K562 (cell line): Measurements from ENCODE around the gene ZFYVE28. TPM values are rescaled to one million over a fixed set of nuclear protein-coding genes. Genes with fewer than 3 reads are reported as not detected.

ENCODE experiments used
- ATAC-seq: fragments of 200-7000 bp; cut with Tn5 transposase; 3 replicates; pipeline ENCODE4 v1.9.1; 2020; ENCODE audit warnings: moderate library complexity
- BruUV-seq: library from RNA; stranded (reverse); fragments of 400-500 nt; replicated peaks from 2 replicates; lab custom pipeline; 2021; lab: Mats Ljungman, UMichigan
- CTCF ChIA-PET: fragments of 300-600 bp; formaldehyde crosslinking; extraction: SDS; loops from one replicate; lab custom pipeline; 2021; ENCODE audit warnings: low intra/inter-chr PET ratio; lab: Yijun Ruan, JAX
- POLR2A ChIA-PET: fragments of 300-600, 350-650 bp; sonication (Branson Sonifier 250); formaldehyde crosslinking; extraction: SDS; loops from one replicate; lab custom pipeline; 2021; ENCODE audit warnings: antibody characterized with exemption, inconsistent platforms; lab: Yijun Ruan, JAX
- DNase-seq, 4 experiments: peaks; one replicate each; pipeline versions ENCODE4 v3.0.0 to v3.0.0-alpha.2; 2011 to 2018; ENCODE audit warnings: low spot score in 3 of 4, mixed read lengths in 3 of 4; ENCODE audit errors: extremely low read depth in 1 of 4
- FAIRE-seq: peaks from 2 replicates; lab custom pipeline; 2011; peaks lifted over from hg19 to GRCh38; lab: Jason Lieb, UNC
- H2AFZ ChIP-seq: 2 replicates; pipeline ENCODE4 v1.6.0; 2011; ENCODE audit warnings: low read depth, low read length, control low read depth, inconsistent platforms
- H3K27ac ChIP-seq: fragments of 200-600 bp; 3 replicates; pipeline ENCODE4 v1.8.0; 2011; ENCODE audit warnings: low read depth, mild to moderate bottlenecking, control low read depth, inconsistent platforms, low read length, moderate library complexity, mixed read lengths; ENCODE audit errors: extremely low read depth
- H3K27me3 ChIP-seq, 2 experiments: fragments of 300-600 bp in 1 of 2; 2 replicates in 1 of 2; 3 replicates in 1 of 2; pipeline versions ENCODE4 v1.6.0 to v1.8.0; 2011; ENCODE audit warnings: inconsistent platforms in 2 of 2, low read length in 2 of 2, mild to moderate bottlenecking in 1 of 2, mixed read lengths in 1 of 2, moderate library complexity in 1 of 2; ENCODE audit not compliant: control insufficient read depth in 2 of 2, insufficient read depth in 2 of 2
- H3K36me3 ChIP-seq: fragments of 300-600 bp; 3 replicates; pipeline ENCODE4 v1.8.0; 2011; ENCODE audit warnings: mild to moderate bottlenecking, low read length, inconsistent platforms; ENCODE audit not compliant: control insufficient read depth, insufficient read depth
- H3K4me1 ChIP-seq, 2 experiments: fragments of 200-600 bp in 1 of 2; replicated peaks in 1 of 2; 2 replicates in 1 of 2; 3 replicates in 1 of 2; pipeline versions ENCODE4 v1.5.1 to v1.8.0; 2011; ENCODE audit warnings: inconsistent platforms in 2 of 2, low read length in 2 of 2, mild to moderate bottlenecking in 1 of 2, mixed read lengths in 1 of 2, moderate library complexity in 1 of 2; ENCODE audit not compliant: control insufficient read depth in 2 of 2, insufficient read depth in 2 of 2
- H3K4me2 ChIP-seq: 2 replicates; pipeline ENCODE4 v1.6.1; 2011; ENCODE audit warnings: low read length, control low read depth, inconsistent platforms, mixed read lengths; ENCODE audit not compliant: insufficient read depth
- H3K4me3 ChIP-seq: fragments of 200-600 bp; sonication (generic), shearing (Covaris generic); 2 replicates; pipeline ENCODE4 v1.5.1; 2016; ENCODE audit warnings: control low read depth, inconsistent platforms
- H3K79me2 ChIP-seq: fragments of 200-600 bp; 3 replicates; pipeline ENCODE4 v1.8.0; 2011; ENCODE audit warnings: low read length, inconsistent platforms; ENCODE audit not compliant: control insufficient read depth, insufficient read depth
- H3K9ac ChIP-seq, 2 experiments: 2 replicates each; pipeline versions ENCODE4 v1.6.0 to v1.6.1; 2011; ENCODE audit warnings: low read depth in 2 of 2, low read length in 2 of 2, control low read depth in 1 of 2, inconsistent platforms in 1 of 2, mild to moderate bottlenecking in 1 of 2, mixed read lengths in 1 of 2; ENCODE audit not compliant: insufficient read depth in 1 of 2
- H3K9me1 ChIP-seq: one replicate; pipeline ENCODE4 v1.6.0; 2011; ENCODE audit warnings: inconsistent platforms, mild to moderate bottlenecking, low read length, moderate library complexity; ENCODE audit not compliant: control insufficient read depth, insufficient read depth
- H3K9me3 ChIP-seq: replicated peaks from 2 replicates; pipeline ENCODE4 v1.5.1; 2011; ENCODE audit warnings: low read depth, low read length, inconsistent platforms; ENCODE audit not compliant: control insufficient read depth, insufficient read depth
- H4K20me1 ChIP-seq: replicated peaks from 2 replicates; pipeline ENCODE4 v1.6.1; 2011; ENCODE audit warnings: low read length, inconsistent platforms, mixed read lengths; ENCODE audit not compliant: control insufficient read depth, insufficient read depth
- NUFIP1 ChIP-seq: fragments of 450-650 bp; IDR thresholded peaks from 2 replicates; pipeline ENCODE4 v1.6.1; 2018; ENCODE audit not compliant: partially characterized antibody
- PBX2 ChIP-seq, 2 experiments: IDR thresholded peaks in 1 of 2; conservative IDR thresholded peaks in 1 of 2; 2 replicates each; pipeline ENCODE4 v1.6.1; 2016; ENCODE audit warnings: low read depth in 2 of 2, mild to moderate bottlenecking in 1 of 2, missing compliant biosample characterization in 1 of 2, missing genetic modification characterization in 1 of 2, moderate library complexity in 1 of 2
- WGBS: fragments of 100-300 bp; shearing (Covaris generic); methylation state at CpG from one replicate; pipeline ENCODE4 v1.1.6; 2016; ENCODE audit warnings: low coverage, mixed read lengths; ENCODE audit not compliant: insufficient coverage; ENCODE audit errors: missing lambda C conversion rate; 5-methylcytosine and 5-hydroxymethylcytosine counted together
- in situ Hi-C: fragments of 300-500 bp; cut with MboI; formaldehyde crosslinking; loops from 4 replicates; pipeline ENCODE4 v1.15.0; 2018; ENCODE audit warnings: inconsistent platforms, mixed read lengths
- intact Hi-C: fragments of 100-400 bp; cut with micrococcal nuclease; formaldehyde crosslinking; loops from 2 replicates; pipeline ENCODE4 v1.14.2; 2022
- polyA plus RNA-seq, 8 experiments: library from polyadenylated mRNA; depleted of rRNA in 4 of 8; stranded (reverse) in 5 of 8; unstranded in 3 of 8; fragments of >200 nt; fragmentation: Nextera tagmentation in 2 of 8; fragmentation: Illumina TruSeq in 1 of 8; extraction: Ambion mirVana in 2 of 8; extraction: Trizol in 1 of 8; gene quantifications; 2 replicates each; pipeline versions ENCODE4 v1.2.1 to v1.2.3, GENCODE V29; 2011 to 2014; ENCODE audit warnings: inconsistent platforms in 1 of 8, missing spikeins in 1 of 8
- total RNA-seq, 7 experiments: library from RNA; depleted of rRNA in 6 of 7; stranded (reverse); fragments of >200 nt in 6 of 7; fragmentation: Illumina TruSeq in 2 of 7; extraction: Trizol in 2 of 7; gene quantifications; 2 replicates each; pipeline versions ENCODE4 v1.2.1 to v1.2.3, GENCODE V29; 2011 to 2021; ENCODE audit warnings: low replicate concordance in 1 of 7

Gene ZFYVE28
- total and polyA plus RNA-seq, 9 of the 15 experiments (the other 6 are each of a cell fraction or from before 2014, with no cell fraction given), result 1.3 to 24.8 (median 8.9) TPM

- H4K20me1 ChIP-seq, result no peaks in the 10 kb centered on the region
- 0 out of 4 replicates have a peak overlapping the region, but pooled peaks of 1 of the 2 experiments have one; percentile 69 for H3K9ac ChIP-seq
- DNase-seq (no peak), FAIRE-seq (no peak), ATAC-seq (no peak)
- no peak overlapping the region for H2AFZ ChIP-seq
- H3K4me2 ChIP-seq, result no peak overlapping the region
- in situ Hi-C loops, result no loop called here
- ChIA-PET CTCF (no interaction called here), POLR2A (interaction anchor here (0.6 kb wide), 1 partner anchor 136 kb away, joined by 3 read pairs; no protein-coding TSS in a partner anchor)
- peaks cover 4% of the 10 kb centered on the region; the same call in 1 of the 3 replicates for H3K36me3 ChIP-seq
- H3K9me3 ChIP-seq, result no peaks in the 10 kb centered on the region
- H3K27me3 ChIP-seq, result no peaks in the 10 kb centered on the region
- peaks cover 0 to 41% of the 10 kb centered on the region in 2 experiments; a peak in 3 of 5 replicates for H3K4me1 ChIP-seq
- H3K4me3 ChIP-seq, result no peak overlapping the region
- H3K79me2 ChIP-seq, result no peaks in the 10 kb centered on the region
- H3K9me1 ChIP-seq, result no peaks in the 10 kb centered on the region
- TF ChIP-seq NUFIP1, result no peak
- TF ChIP-seq PBX2 (CRISPR knock-in tag; IDR thresholded peaks at IDR 0.05; ENCODE audit: low read depth), result no peak
- TF ChIP-seq PBX2 (tag; conservative IDR thresholded peaks at IDR 0.05; ENCODE audit: low read depth), result 0 out of 2 replicates have a peak, but pooled peaks have one; percentile 34
- no TSS peak for BruUV-seq
- intact Hi-C loops, result no loop called here
- 74% methylated on average over 39 of the region's 40 CpGs for WGBS
- no peak overlapping the region; the same call in 2 of the 3 replicates for H3K27ac ChIP-seq
Measured at GRCh38 chr4:2297606-2298531, 120.6 kb downstream of the ZFYVE28 start.
